ENCODE data around the gene MGAT5.

Gene MGAT5

GRCh38 chr2:134272806-134273205, 18.9 kb downstream of the MGAT5 start:
- Histone ChIP-seq H3K4me2 (ENCODE audit: insufficient read depth, low read length, poor library complexity, severe bottlenecking) (no peak overlapping the region), H4K91ac (ENCODE audit: low read depth, low read length, poor library complexity) (no peak overlapping the region), H2BK5ac (ENCODE audit: low read length) (no peak overlapping the region), H2BK12ac (ENCODE audit: low read length) (no peak overlapping the region), H3K27me3 (ENCODE audit: control insufficient read depth in 3 of 3, insufficient read depth in 3 of 3, low read depth in 1 of 3, low read length in 3 of 3) (no peaks in the 10 kb centered on the region), H3K18ac (ENCODE audit: low read length) (no peak overlapping the region), H2AFZ (ENCODE audit: low read length) (no peak overlapping the region), H3K79me1 (ENCODE audit: low read depth, low read length) (no peaks in the 10 kb centered on the region), H3K4me1 (ENCODE audit: control insufficient read depth in 2 of 2, insufficient read depth in 1 of 2, low read depth in 1 of 2, low read length in 2 of 2) (no peaks in the 10 kb centered on the region), H3K9me3 (replicated peaks in 1 of 2; ENCODE audit: control insufficient read depth in 2 of 2, insufficient read depth in 1 of 2, low read depth in 1 of 2, low read length in 2 of 2) (no peaks in the 10 kb centered on the region), H2BK15ac (ENCODE audit: low read length) (no peak overlapping the region), H4K8ac (ENCODE audit: low read depth, low read length) (no peak overlapping the region), H3K36me3 (replicated peaks in 1 of 2; ENCODE audit: control insufficient read depth in 2 of 2, insufficient read depth in 2 of 2, low read length in 2 of 2) (peaks cover 2 to 26% of the 10 kb centered on the region in 2 donors), H2BK120ac (ENCODE audit: low read depth, low read length) (no peak overlapping the region), H3K14ac (ENCODE audit: low read length) (no peak overlapping the region), H3K9ac (ENCODE audit: low read depth, low read length, poor library complexity) (no peak overlapping the region), H3K23ac (ENCODE audit: low read depth, low read length, poor library complexity) (no peak overlapping the region), H2AK5ac (ENCODE audit: low read depth, low read length) (no peak overlapping the region), H3K27ac (replicated peaks; ENCODE audit: low read length) (no peak overlapping the region), H3K4me3 (ENCODE audit: low read length in 2 of 2) (no peak overlapping the region), H3K4ac (ENCODE audit: low read length) (no peak overlapping the region)
- DNase-seq (ENCODE audit: low spot score), result no peak
- no CpG with 5 or more reads among the region's 9 CpGs for WGBS, 2 donors (ENCODE audit: extremely low coverage in 2 of 2, insufficient read length in 2 of 2, insufficient replicate concordance in 1 of 2)

DNA sequence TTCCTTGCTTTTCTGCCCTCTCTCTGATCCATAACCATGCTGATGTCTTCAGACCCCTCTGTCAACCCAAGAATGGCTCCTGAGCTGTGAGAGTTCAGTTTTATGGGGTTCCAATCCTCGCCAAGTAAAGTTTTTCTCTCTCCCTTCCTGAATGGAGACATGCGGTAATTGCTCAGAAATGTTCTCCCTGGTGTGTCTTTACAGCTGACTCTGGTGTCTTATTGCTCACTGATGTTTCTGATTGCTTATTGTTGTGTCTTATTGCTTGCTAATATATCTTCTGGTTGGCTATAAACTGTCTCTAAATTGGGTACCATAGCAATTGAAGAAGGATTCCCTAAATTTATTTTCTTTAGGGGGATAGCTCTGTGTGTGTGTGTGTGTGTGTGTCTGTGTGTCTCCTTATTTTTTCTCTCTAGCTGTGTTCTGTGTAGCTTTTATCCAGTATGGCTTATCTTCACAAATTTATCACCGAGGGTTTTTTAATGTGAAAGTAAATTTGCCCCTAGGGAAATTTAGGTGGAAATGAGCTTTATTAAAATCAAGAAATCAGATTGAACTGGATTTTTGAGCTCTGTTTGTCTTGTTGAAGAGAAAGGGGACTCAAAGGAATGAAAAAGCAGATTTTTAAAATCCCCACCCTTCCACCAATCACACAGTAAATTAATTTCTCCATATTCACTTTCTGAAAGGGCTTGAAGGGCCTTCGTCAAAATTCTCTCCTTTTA, 19.5 kb downstream of the MGAT5 start:
- Histone ChIP-seq H3K23ac (ENCODE audit: low read depth, low read length, poor library complexity) (no peak overlapping the region), H3K4me2 (ENCODE audit: insufficient read depth, low read length, poor library complexity, severe bottlenecking) (no peak overlapping the region), H2BK120ac (ENCODE audit: low read depth, low read length) (no peak overlapping the region), H4K8ac (ENCODE audit: low read depth, low read length) (no peak overlapping the region), H3K18ac (ENCODE audit: low read length) (no peak overlapping the region), H2BK15ac (ENCODE audit: low read length) (no peak overlapping the region), H3K36me3 (replicated peaks in 1 of 2; ENCODE audit: control insufficient read depth in 2 of 2, insufficient read depth in 2 of 2, low read length in 2 of 2) (peaks cover 2 to 26% of the 10 kb centered on the region in 2 donors), H3K4ac (ENCODE audit: low read length) (no peak overlapping the region), H3K27me3 (ENCODE audit: control insufficient read depth in 3 of 3, insufficient read depth in 3 of 3, low read depth in 1 of 3, low read length in 3 of 3) (no peaks in the 10 kb centered on the region), H3K9ac (ENCODE audit: low read depth, low read length, poor library complexity) (no peak overlapping the region), H3K14ac (ENCODE audit: low read length) (no peak overlapping the region), H4K91ac (ENCODE audit: low read depth, low read length, poor library complexity) (no peak overlapping the region), H3K9me3 (replicated peaks in 1 of 2; ENCODE audit: control insufficient read depth in 2 of 2, insufficient read depth in 1 of 2, low read depth in 1 of 2, low read length in 2 of 2) (no peaks in the 10 kb centered on the region), H3K4me1 (ENCODE audit: control insufficient read depth in 2 of 2, insufficient read depth in 1 of 2, low read depth in 1 of 2, low read length in 2 of 2) (no peaks in the 10 kb centered on the region), H3K27ac (replicated peaks; ENCODE audit: low read length) (no peak overlapping the region), H2AK5ac (ENCODE audit: low read depth, low read length) (no peak overlapping the region), H3K79me1 (ENCODE audit: low read depth, low read length) (no peaks in the 10 kb centered on the region), H3K4me3 (ENCODE audit: low read length in 2 of 2) (no peak overlapping the region), H2AFZ (ENCODE audit: low read length) (no peak overlapping the region), H2BK5ac (ENCODE audit: low read length) (no peak overlapping the region), H2BK12ac (ENCODE audit: low read length) (no peak overlapping the region)
- WGBS, 2 donors (ENCODE audit: extremely low coverage in 2 of 2, insufficient read length in 2 of 2, insufficient replicate concordance in 1 of 2), result no CpG with 5 or more reads among the region's 4 CpGs
- no peak for DNase-seq (ENCODE audit: low spot score)

- H3K18ac ChIP-seq (ENCODE audit: low read length), result no peak overlapping the region
- no peak overlapping the region for H2BK12ac ChIP-seq (ENCODE audit: low read length)
- H2AFZ ChIP-seq (ENCODE audit: low read length), result no peak overlapping the region
- no peak overlapping the region for H3K4ac ChIP-seq (ENCODE audit: low read length)
- no peaks in the 10 kb centered on the region for H3K79me1 ChIP-seq (ENCODE audit: low read depth, low read length)
- no peak overlapping the region for H4K8ac ChIP-seq (ENCODE audit: low read depth, low read length)
- H3K4me2 ChIP-seq (ENCODE audit: insufficient read depth, low read length, poor library complexity, severe bottlenecking), result no peak overlapping the region
- H3K36me3 ChIP-seq (replicated peaks in 1 of 2; ENCODE audit: control insufficient read depth in 2 of 2, insufficient read depth in 2 of 2, low read length in 2 of 2), result peaks cover 2 to 32% of the 10 kb centered on the region in 2 donors
- no peak overlapping the region for H2BK5ac ChIP-seq (ENCODE audit: low read length)
- H3K4me1 ChIP-seq (ENCODE audit: control insufficient read depth in 2 of 2, insufficient read depth in 1 of 2, low read depth in 1 of 2, low read length in 2 of 2), result no peaks in the 10 kb centered on the region
- H3K4me3 ChIP-seq (ENCODE audit: low read length in 2 of 2), result no peak overlapping the region
- H3K27ac ChIP-seq (replicated peaks; ENCODE audit: low read length), result no peak overlapping the region
- no peaks in the 10 kb centered on the region for H3K9me3 ChIP-seq (replicated peaks in 1 of 2; ENCODE audit: control insufficient read depth in 2 of 2, insufficient read depth in 1 of 2, low read depth in 1 of 2, low read length in 2 of 2)
- no peak for DNase-seq (ENCODE audit: low spot score)
- H3K9ac ChIP-seq (ENCODE audit: low read depth, low read length, poor library complexity), result no peak overlapping the region
- no peak overlapping the region for H3K14ac ChIP-seq (ENCODE audit: low read length)
- no CpG with 5 or more reads among the region's 3 CpGs for WGBS, 2 donors (ENCODE audit: extremely low coverage in 2 of 2, insufficient read length in 2 of 2, insufficient replicate concordance in 1 of 2)
- no peak overlapping the region for H3K23ac ChIP-seq (ENCODE audit: low read depth, low read length, poor library complexity)
- no peak overlapping the region for H4K91ac ChIP-seq (ENCODE audit: low read depth, low read length, poor library complexity)
- no peak overlapping the region for H2AK5ac ChIP-seq (ENCODE audit: low read depth, low read length)
- H3K27me3 ChIP-seq (ENCODE audit: control insufficient read depth in 3 of 3, insufficient read depth in 3 of 3, low read depth in 1 of 3, low read length in 3 of 3), result no peaks in the 10 kb centered on the region
- no peak overlapping the region for H2BK120ac ChIP-seq (ENCODE audit: low read depth, low read length)
- H2BK15ac ChIP-seq (ENCODE audit: low read length), result no peak overlapping the region
These were observed 20.2 kb downstream of the MGAT5 start for GRCh38 chr2:134274121-134274520.

DNA sequence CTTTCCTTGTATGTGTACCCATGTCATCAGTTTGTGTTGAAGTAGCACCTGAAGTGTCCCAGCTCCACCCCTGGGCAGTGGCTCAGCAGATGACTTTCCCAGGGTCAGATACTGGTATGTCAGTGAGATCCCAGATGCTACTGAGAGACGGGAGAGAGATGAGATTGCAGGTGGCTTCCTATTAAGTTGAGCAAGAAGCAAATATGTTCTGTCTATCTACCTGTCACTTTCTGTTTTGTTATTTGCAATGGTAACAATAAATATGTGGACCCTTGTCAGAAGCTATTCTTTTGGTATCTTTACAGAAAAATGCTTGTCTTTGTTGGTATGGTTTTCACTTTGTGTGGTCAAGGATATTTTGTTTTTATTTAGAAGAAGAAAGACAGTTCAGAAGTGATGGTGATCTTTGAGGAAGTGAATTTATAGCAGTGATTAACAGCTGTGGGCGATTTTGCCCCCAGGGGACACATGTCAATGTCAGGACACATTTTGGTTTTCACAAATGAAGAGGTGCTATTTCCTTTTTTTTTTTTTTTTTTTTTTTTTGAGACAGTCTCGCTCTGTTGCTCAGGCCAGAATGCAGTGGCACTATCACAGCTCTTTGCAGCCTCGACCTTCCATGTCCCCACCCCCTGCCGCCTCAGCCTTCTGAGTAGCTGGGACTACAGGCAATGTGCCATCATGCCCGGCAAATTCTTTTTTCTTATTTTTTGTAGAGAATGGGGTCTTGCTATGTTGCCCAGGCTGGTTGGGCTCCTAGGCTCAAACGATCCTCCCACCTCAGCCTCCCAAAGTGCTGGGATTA, 21.4 kb downstream of the MGAT5 start:
- no CpG with 5 or more reads among the region's 7 CpGs for WGBS, 2 donors (ENCODE audit: extremely low coverage in 2 of 2, insufficient read length in 2 of 2, insufficient replicate concordance in 1 of 2)
- Histone ChIP-seq H2AK5ac (ENCODE audit: low read depth, low read length) (no peak overlapping the region), H3K27me3 (ENCODE audit: control insufficient read depth in 3 of 3, insufficient read depth in 3 of 3, low read depth in 1 of 3, low read length in 3 of 3) (no peaks in the 10 kb centered on the region), H2BK5ac (ENCODE audit: low read length) (no peak overlapping the region), H4K8ac (ENCODE audit: low read depth, low read length) (no peak overlapping the region), H2AFZ (ENCODE audit: low read length) (no peak overlapping the region), H3K79me1 (ENCODE audit: low read depth, low read length) (no peaks in the 10 kb centered on the region), H2BK120ac (ENCODE audit: low read depth, low read length) (no peak overlapping the region), H3K23ac (ENCODE audit: low read depth, low read length, poor library complexity) (no peak overlapping the region), H3K14ac (ENCODE audit: low read length) (no peak overlapping the region), H3K4me1 (ENCODE audit: control insufficient read depth in 2 of 2, insufficient read depth in 1 of 2, low read depth in 1 of 2, low read length in 2 of 2) (no peaks in the 10 kb centered on the region), H2BK15ac (ENCODE audit: low read length) (no peak overlapping the region), H3K4me2 (ENCODE audit: insufficient read depth, low read length, poor library complexity, severe bottlenecking) (no peak overlapping the region), H3K9me3 (replicated peaks in 1 of 2; ENCODE audit: control insufficient read depth in 2 of 2, insufficient read depth in 1 of 2, low read depth in 1 of 2, low read length in 2 of 2) (no peaks in the 10 kb centered on the region), H3K36me3 (replicated peaks in 1 of 2; ENCODE audit: control insufficient read depth in 2 of 2, insufficient read depth in 2 of 2, low read length in 2 of 2) (peaks cover 2 to 33% of the 10 kb centered on the region in 2 donors), H3K4me3 (ENCODE audit: low read length in 2 of 2) (no peak overlapping the region), H2BK12ac (ENCODE audit: low read length) (no peak overlapping the region), H3K4ac (ENCODE audit: low read length) (no peak overlapping the region), H3K27ac (replicated peaks; ENCODE audit: low read length) (no peak overlapping the region), H4K91ac (ENCODE audit: low read depth, low read length, poor library complexity) (no peak overlapping the region), H3K9ac (ENCODE audit: low read depth, low read length, poor library complexity) (no peak overlapping the region), H3K18ac (ENCODE audit: low read length) (no peak overlapping the region)
- no peak for DNase-seq (ENCODE audit: low spot score)
